MG63 (cell line): ENCODE results near the gene TRIAP1. TPM values are rescaled to one million over a fixed set of nuclear protein-coding genes. Genes with fewer than 3 reads are reported as not detected.
"Not testable (repeated sequence)": the region's sequence is repeated elsewhere in the genome, so short reads cannot be mapped to it uniquely, and the experiment has no call there.

Experiments
- DNase-seq: peaks from one replicate; pipeline ENCODE4 v3.0.0-alpha.2; 2020
- H3K27me3 ChIP-seq: fragments of 250-450 bp; sonication (Bioruptor Pico); 2 replicates; pipeline ENCODE4 v1.5.1; 2020; ENCODE audit warnings: mild to moderate bottlenecking, moderate library complexity
- H3K36me3 ChIP-seq: fragments of 250-450 bp; sonication (Bioruptor Pico); 2 replicates; pipeline ENCODE4 v1.5.1; 2020; ENCODE audit warnings: mild to moderate bottlenecking, moderate library complexity
- H3K4me3 ChIP-seq: fragments of 250-450 bp; sonication (Bioruptor Pico); 2 replicates; pipeline ENCODE4 v1.5.1; 2020; ENCODE audit warnings: mild to moderate bottlenecking, moderate library complexity
- H3K9me3 ChIP-seq: fragments of 250-450 bp; sonication (Bioruptor Pico); 2 replicates; pipeline ENCODE4 v1.5.1; 2020; ENCODE audit warnings: mild to moderate bottlenecking, moderate library complexity
- total RNA-seq: library from RNA; depleted of rRNA; stranded (reverse); fragments of >200 nt; shearing (Covaris generic); gene quantifications from 2 replicates; pipeline ENCODE4 v1.2.3, GENCODE V29; 2014; ENCODE audit warnings: low replicate concordance; rRNA removed

The TRIAP1 gene
- 40.3 and 41.4 TPM in 2 replicates for total RNA-seq

DNA sequence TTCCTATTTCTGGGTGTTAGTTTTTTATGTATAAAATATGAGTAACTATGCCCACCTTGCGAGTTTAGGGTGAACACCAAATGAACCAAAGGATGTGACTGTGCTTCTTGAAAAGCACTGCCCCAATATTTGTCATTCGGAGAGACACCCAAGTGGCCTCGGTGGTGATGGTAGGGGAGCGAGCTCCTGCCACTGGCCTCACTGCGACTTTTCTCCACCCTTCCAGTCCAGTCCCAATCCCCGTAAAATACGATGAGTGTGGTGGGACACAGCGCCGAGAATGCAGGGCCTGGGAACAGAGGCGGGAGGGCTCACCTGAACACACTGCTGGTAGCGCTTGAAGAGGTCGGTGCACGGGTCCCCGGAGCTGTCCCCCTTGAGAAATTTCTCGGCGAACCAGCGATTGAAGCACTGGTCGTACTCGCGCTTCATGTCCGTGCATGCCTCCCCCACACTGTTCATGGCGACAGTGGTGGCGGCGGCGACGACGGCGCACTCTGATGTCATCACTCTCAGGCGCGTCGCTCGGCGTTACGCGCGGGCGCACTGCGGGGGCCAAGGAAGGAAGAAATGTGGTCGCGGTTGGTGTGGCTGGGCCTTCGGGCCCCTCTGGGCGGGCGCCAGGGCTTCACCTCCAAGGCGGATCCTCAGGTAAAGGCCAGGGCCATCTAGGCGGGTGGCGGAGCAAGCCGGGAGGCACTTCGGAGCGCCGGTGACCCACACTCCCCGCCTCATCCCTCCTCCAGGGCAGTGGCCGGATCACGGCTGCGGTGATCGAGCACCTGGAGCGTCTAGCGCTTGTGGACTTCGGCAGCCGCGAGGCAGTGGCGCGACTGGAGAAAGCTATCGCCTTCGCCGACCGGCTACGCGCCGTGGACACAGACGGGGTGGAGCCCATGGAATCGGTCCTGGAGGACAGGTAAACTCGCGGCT, at the start of gene TRIAP1, which contains the start of gene GATC:
Gene TRIAP1 (minus strand): TSS at position 474 of the 933 bp plus-strand sequence. CDS start 12 bp downstream, at position 462.
Gene GATC (plus strand): TSS at position 534 of the 933 bp plus-strand sequence. CDS start 37 bp downstream, at position 571.
- Histone ChIP-seq H3K36me3 (peaks cover 63% of the 10 kb centered on the region), H3K4me3 (peak within 1 kb of the TSS; percentile 100), H3K9me3 (no peaks in the 10 kb centered on the region), H3K27me3 (no peaks in the 10 kb centered on the region)
- peak; percentile 78 for DNase-seq

DNA sequence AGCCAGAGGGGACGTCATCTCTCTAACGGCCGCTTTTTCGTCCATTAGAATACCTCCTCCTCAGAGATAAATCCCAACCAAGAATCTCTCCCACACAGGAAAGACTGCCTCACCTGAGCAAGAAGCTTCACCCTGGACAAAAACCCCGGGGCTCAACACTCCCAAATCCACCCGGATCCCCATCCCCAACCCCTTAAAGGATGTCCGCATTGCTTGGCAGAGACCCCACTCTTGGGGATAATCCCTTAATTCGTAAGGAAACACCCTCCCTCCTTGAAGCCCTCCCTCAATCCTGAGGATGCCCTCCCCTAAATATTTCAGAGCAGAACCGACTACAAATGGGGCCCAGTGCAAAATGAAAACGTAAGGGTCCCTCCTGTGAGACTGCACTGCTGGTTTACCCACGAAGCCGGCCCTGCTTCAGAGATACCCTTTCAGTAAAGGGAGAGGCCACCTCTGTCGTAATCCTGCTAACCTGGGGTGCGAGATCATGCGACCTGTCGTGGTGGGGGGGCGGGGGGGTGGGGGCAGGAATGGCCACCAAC, 49.1 kb upstream of the TRIAP1 start:
- no peak for DNase-seq
- H3K4me3 ChIP-seq: peak overlapping the region; percentile 85
- no peaks in the 10 kb centered on the region for H3K27me3 ChIP-seq
- H3K9me3 ChIP-seq: no peaks in the 10 kb centered on the region
- H3K36me3 ChIP-seq: peaks cover 41% of the 10 kb centered on the region

DNA sequence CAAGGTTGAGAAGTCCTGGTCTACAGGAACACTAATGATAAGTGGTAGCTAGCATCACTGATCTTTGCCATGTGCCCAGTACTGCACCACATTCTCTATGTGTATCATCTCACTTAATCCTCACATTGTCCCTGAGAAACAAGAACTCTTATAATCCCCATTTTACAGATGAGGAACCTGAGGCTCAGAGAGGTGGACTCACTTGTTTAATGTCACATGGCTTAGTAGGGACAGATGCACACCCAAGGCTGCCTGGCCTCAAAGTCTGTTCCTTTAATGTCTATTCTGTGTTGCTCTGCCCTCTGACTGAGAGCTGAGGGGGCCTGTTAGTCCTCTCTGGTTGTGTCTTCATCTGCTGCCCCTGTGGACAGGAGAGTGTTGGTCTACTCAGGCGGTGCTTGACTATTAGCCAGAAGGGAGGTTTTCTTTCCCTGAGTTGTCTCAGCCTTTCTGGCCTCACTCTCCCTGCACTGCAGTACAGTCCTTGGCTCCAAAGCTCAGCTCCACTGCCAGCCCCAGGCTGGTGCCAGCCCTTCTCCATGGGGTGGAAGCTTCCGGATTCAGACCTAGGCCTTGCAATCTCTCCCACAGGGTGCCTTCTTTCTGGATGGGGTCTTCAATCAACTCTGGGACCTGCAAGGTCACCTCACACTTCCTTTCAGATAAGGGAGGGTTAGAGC, 44.8 kb upstream of the TRIAP1 start:
- Histone ChIP-seq H3K36me3 (peaks cover 11% of the 10 kb centered on the region), H3K9me3 (no peaks in the 10 kb centered on the region), H3K4me3 (no peak overlapping the region), H3K27me3 (no peaks in the 10 kb centered on the region)
- DNase-seq: no peak

DNA sequence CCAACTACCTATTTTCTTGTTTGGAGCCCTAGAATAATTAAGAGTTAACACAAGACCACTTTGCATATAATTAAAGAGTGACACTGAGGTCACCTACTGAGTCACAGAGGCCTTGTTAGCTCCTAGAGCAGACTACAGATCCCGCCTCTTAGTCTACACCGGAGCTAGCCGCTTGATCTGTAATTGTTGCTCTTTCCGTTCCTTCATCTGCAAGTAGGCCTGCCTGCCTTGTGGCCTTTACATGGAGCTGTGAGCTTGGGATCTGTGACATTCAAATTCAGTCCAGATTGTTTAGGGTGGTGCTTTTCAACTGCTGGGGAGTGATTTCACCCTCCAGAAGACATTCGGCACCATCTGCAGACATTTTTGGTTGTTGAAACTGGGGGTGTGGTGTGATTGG, 44.1 kb upstream of the TRIAP1 start:
- Histone ChIP-seq H3K9me3 (no peaks in the 10 kb centered on the region), H3K36me3 (peaks cover 11% of the 10 kb centered on the region), H3K4me3 (no peak overlapping the region), H3K27me3 (no peaks in the 10 kb centered on the region)
- no peak for DNase-seq

DNA sequence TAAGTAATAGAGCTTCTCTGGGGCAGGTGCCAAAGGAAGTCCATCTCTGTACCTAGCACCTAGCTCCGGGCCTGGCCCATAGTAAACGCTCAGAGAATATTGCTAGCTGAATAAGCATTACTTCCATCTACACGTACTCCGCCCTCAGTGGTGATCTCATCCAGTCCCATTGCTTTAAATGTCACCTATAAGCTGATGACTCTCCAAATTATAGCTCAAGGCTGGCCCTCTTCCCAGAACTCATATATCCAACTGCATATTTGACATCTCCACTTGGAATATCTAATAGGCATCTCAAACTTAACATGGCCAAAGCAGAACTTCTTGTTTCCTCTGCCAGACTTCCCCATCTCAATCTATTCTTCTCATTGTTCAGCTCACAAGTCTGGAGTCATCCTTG, 42.8 kb upstream of the TRIAP1 start:
- peak; percentile 49 for DNase-seq
- Histone ChIP-seq H3K9me3 (no peaks in the 10 kb centered on the region), H3K27me3 (no peaks in the 10 kb centered on the region), H3K36me3 (peaks cover 11% of the 10 kb centered on the region), H3K4me3 (no peak overlapping the region)

DNA sequence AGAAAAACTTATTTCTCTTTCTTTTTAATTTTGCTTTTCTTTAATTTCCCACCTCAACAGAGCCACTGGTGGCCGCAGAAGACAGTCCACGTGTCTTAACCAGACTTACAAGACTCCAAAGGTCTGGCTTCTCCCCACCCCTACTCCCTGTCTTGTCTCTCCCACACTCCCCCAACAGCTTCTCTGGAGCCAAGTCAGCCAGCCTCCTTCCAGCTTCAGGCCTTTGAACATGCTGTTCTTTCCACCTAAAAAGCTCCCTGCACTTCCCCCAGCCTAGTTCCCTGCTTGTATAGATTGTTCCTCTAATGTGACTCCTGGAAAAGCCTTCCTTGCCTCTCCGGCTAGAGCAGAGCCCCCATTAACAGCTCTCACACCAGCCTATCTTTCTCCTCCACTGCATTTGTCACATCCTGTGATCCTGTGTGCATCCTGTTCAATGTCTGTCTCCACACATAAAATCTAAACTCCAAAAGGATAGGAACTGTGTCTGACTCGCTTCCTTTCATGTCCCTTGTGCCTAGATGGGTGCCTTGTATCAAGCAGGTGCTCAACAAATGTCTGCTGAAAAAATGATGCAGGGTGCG, 42.0 kb upstream of the TRIAP1 start:
- Histone ChIP-seq H3K36me3 (peaks cover 11% of the 10 kb centered on the region), H3K9me3 (no peaks in the 10 kb centered on the region), H3K27me3 (no peaks in the 10 kb centered on the region), H3K4me3 (no peak overlapping the region)
- no peak for DNase-seq

DNA sequence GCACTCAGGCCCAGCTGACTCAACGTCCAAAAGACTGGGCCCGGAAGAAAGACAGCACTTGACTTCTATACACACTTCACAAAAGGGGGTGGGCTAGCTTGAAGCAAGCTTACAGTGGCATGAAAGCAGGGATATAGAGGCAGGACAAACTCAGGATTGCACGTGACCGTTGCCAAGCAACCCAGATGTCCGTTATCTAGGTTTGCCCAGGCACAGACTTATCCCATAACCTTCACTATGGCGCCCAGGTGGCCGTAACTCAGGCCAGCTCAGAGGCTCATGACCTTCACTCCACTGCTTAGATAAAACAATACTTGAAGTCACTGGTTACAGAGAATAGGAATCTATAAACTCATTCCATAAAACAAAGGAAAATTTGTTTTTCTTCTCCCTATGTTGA, 41.4 kb upstream of the TRIAP1 start:
- H3K9me3 ChIP-seq, DNase-seq, H3K27me3 ChIP-seq, H3K4me3 ChIP-seq: not testable (repeated sequence)
- peaks cover 11% of the 10 kb centered on the region for H3K36me3 ChIP-seq

DNA sequence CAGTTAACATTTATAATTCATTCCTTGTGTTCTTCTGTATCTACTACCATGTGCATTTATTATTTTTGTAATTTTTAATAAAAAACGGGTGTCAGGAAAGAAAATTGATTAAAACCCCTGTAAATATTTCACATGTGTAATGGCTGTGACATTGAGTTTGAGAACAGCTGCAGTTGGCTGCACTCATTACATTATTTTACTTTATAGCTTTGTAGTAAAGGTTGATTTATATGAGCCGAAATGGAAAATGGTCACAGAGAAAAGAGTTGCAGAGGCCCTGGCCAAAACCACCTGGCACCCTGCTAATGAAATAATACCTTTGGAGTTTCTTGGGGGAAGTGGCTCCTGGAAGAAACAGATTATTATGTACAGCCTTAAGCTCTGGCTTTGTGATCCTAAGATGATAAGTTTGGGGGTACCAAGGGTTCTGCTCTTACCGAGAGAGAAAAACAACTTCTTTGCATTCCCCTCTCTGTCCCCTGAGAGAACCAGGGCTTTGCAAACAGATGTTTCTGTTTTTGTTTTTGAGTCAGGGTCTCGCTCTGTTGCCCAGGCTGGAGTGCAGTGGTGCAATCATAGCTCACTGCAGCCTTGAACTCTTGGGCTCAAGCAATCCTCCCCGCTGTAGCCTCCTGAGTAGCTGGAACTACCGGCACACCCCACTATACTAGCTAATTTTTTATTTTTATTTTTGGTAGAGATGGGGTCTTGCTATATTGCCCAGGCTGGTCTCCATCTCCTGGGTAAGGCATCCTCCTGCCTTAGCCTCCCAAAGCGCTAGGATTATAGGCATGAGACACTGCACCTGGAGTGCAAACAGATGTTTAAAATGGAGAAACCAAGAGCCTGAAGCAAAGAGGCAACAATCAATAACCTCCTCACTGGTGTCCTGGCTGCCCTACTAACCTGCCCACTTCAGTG, 40.0 kb upstream of the TRIAP1 start:
- H3K36me3 ChIP-seq: peaks cover 9% of the 10 kb centered on the region
- no peaks in the 10 kb centered on the region for H3K9me3 ChIP-seq
- H3K27me3 ChIP-seq: no peaks in the 10 kb centered on the region
- H3K4me3 ChIP-seq: no peak overlapping the region
- no peak for DNase-seq

DNA sequence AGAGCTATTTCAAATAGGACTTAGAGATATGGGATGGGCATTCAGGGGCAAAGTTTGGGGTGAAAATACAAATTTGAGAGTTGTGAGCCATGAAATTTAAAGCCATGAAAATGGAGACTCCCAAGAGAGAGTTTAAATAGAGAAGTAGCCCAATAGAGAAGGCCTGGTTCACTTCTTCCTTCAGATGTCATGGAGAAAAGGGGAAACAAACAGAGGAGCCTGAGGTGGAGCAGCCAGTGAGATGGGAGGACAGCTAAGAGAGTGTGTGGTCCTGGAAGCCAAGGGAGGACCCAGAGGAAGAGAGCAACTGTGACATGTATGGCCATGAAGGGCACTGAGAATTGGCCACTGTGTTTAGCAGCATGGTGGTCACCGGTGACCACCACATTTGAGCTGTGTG, 37.4 kb upstream of the TRIAP1 start:
- no peak for DNase-seq
- no peak overlapping the region for H3K4me3 ChIP-seq

DNA sequence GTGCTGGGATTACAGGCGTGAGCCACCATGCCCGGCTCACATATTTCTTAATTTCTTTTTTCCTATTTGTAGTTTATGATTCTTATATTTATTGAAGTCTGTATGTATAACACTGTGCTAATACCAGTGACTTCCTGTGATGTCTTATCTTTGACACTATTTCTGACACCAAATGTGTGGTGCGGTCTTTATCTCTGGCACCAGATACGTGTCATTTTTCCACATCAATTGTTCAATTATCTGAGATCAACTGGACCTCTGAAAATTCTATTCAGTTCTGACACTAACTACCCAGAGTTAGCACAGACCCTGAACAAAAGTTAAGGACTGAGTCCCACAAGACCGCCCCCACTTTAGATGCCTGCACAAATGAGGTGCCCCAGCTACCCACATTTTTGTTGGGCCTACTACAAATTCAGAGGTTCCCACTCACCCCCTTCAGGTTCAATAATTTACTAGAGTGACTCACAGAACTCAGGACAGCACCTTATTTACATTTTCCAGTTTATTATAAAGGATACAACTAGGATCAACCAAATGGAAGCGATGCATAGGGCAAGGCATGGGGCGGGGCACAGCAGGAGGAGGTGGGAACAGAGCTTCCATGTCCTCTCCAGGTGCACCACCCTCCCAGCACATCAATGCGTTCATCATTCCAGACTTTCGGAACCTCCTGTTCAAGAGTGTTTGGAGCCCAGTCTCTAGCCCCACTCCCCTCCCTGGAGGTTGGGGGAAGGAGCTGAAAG, 35.0 kb upstream of the TRIAP1 start:
- Histone ChIP-seq H3K4me3 (no peak overlapping the region), H3K27me3 (no peaks in the 10 kb centered on the region), H3K36me3 (no peaks in the 10 kb centered on the region), H3K9me3 (no peaks in the 10 kb centered on the region)
- no peak for DNase-seq

More for the DNA sequence above, 37.4 kb upstream of the TRIAP1 start:
- Histone ChIP-seq H3K27me3 (no peaks in the 10 kb centered on the region), H3K9me3 (no peaks in the 10 kb centered on the region), H3K36me3 (no peaks in the 10 kb centered on the region)

DNA sequence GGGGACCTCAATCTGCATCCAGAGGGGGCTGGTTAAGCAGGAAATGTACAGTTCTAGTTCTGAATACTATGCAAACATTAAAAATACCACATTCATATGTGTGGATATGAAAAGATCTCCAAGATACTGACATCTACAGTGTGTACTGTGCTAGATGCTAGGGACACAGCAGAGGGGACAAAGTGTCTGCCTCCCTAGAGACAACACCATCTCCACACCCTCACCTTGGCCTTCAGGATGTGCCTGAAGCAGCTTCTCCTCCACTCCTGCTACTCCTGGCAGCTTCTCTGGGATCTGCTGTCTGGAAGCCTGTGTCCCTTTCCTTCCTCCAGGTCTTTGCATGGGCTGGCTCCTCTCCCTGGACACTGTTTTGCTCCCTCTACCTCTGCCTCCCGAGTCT, 34.0 kb upstream of the TRIAP1 start:
- no peaks in the 10 kb centered on the region for H3K9me3 ChIP-seq
- no peak overlapping the region for H3K4me3 ChIP-seq
- no peaks in the 10 kb centered on the region for H3K27me3 ChIP-seq
- no peak for DNase-seq
- no peaks in the 10 kb centered on the region for H3K36me3 ChIP-seq

DNA sequence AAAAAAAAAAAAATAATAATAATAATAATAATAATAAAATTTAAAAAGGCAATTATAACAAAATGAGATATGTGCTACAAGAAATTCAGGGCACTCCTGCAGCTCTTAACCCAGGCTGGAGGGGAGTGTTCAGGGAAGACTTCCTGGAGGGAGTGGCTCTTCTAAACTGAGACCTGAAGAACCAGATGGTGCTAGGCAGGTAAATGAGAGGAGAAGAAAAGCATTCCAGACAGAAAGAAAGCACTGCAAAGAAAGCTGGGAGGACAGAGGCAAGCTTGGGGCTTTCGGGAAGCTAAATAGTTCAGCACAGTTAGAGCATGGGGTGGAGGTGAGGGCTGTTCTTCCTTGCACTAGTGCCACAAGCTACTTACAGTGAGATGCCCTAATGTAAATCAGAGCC, 33.3 kb upstream of the TRIAP1 start:
- H3K27me3 ChIP-seq: no peaks in the 10 kb centered on the region
- no peak overlapping the region for H3K4me3 ChIP-seq
- H3K9me3 ChIP-seq: no peaks in the 10 kb centered on the region
- DNase-seq: no peak
- no peaks in the 10 kb centered on the region for H3K36me3 ChIP-seq

DNA sequence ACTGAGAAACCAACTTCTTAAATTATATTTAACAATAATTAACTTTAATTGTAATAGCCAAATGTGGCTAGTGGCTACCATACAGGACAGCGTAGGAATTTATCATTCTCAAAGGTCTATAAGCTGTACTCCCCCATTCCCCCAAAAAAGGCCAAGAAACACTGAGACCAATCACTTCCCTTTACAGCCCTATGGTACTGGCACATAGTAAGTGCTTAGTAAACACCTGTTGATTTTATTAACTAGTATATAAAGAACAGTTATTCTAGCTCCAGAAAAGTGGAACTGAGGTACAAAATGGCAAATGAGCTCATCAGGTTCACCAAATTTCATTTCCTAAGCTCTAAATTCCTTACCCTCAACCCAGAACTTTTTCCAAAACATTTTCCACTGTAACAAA, 29.5 kb upstream of the TRIAP1 start:
- no peak for DNase-seq
- Histone ChIP-seq H3K27me3 (no peaks in the 10 kb centered on the region), H3K9me3 (no peaks in the 10 kb centered on the region), H3K4me3 (no peak overlapping the region), H3K36me3 (no peaks in the 10 kb centered on the region; the same call in 1 of the 2 replicates)

DNA sequence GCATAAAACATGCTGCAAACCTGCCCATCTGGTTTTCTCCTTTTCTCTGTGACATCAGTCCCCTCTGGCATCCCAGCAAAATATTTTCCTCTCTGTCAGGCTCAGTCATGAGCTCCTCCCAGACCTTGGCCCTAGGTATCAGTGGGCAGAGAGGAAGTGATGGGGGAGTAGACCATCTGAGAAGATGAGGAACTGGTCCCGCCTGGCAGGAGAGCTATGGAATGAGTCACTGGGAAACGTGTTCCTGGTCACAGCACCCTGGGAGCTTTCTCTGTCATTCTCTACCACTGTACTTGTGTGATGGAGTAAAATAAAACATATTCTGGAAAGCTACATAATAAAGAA, 28.4 kb upstream of the TRIAP1 start:
- no peak overlapping the region for H3K4me3 ChIP-seq
- H3K36me3 ChIP-seq: no peaks in the 10 kb centered on the region; the same call in 1 of the 2 replicates
- DNase-seq: peak; percentile 89
- H3K27me3 ChIP-seq: no peaks in the 10 kb centered on the region
- no peaks in the 10 kb centered on the region for H3K9me3 ChIP-seq

DNA sequence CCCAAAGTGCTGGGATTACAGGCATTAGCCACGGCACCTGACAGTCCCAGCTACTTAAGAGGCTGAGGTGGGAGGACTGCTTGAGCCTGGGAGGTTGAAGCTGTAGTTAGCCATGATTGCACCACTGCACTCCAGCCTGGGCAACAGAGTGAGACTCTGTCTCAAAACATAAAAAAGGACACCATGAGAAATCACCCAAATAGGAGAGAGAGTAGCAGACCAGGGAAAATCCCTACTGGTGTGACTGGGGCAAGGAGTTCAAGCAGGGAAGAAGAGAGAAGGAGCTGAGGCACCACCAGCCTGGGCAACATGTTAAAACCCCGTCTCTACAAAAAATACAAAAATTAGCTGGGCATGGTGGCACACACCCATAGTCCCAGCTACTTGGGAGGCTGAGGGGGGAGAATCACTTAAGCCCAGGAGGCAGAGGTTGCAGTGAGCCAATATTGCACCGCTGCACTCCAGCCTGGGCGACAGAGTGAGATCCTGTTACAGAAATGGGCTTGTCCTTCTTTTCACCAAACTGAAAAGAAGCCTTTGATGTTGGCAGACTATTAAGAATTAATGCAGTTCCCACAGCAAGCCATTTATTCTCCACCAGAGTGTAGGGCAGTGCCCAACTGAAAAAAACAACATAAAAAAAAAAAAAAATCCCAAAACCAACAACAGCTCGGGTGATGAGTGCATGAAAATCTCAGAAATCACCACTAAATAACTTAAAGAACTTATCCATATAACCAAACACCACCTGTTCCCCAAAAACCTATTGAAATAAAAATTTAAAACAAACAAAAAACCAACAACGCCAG, 27.8 kb upstream of the TRIAP1 start:
- Histone ChIP-seq H3K9me3 (no peaks in the 10 kb centered on the region), H3K27me3 (no peaks in the 10 kb centered on the region), H3K4me3 (no peak overlapping the region), H3K36me3 (no peaks in the 10 kb centered on the region; the same call in none of the 2 replicates)
- no peak for DNase-seq
